A549 treated with GW870086 at 1 μM for 4 hours (cell line): Measurements from ENCODE around the gene PIP4K2A. TPM values are rescaled to one million over a fixed set of nuclear protein-coding genes. Genes with fewer than 3 reads are reported as not detected.

Source experiments
- total RNA-seq: library from RNA; stranded (reverse); fragments of 200-300 nt; extraction: Qiagen RNA extraction; gene quantifications from 5 replicates; pipeline ENCODE4 v1.2.3, GENCODE V29; 2022; ENCODE audit warnings: low read depth

Gene PIP4K2A
- 17.5 to 31.3 TPM (median 24.9 TPM) in 5 replicates for total RNA-seq

DNA sequence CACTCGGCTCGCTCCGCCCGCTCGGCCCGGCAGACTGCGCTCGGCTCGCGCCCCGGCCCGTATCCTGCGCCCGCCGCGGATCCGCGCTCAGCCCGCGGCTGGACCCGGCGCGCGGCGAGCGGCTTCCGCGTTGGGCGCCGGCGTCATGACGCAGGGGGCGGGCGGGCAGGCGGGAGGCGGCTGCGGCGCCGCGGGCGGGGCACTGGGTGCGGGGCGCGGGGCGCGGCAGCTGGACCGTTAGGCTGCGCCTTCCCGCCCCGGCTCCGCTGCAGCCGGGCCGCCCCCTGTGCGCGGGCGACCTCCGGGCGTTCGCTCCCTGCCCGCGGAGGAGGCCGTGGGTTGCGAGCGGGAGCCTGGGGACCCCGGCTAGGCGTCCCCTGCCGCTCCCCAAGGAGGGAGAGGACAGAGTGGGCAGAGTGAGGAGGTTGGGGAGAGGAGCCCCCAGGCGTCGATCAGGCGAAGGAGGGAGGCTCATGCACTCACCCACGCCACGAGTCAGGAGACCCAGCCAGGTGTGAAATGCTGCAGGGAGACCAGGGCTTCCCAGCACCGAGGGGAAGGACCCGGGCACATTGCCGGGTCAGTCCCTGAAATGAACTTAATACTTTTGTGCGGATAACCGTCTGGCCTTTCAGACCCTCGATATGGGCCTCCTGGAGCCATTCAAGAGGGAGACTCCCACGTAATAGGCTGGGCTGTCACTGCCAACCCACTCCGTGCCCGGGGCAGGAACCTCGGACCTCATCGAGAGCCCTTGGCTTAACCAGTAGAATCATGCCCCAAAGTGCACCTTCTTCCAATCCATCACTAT is at the start of gene PIP4K2A:
Gene PIP4K2A (minus strand): TSS at position 100 of the 811 bp plus-strand sequence. CDS start 252 bp downstream, outside the sequence.

Other genes starting within 250 kb of the PIP4K2A start
- gene ARMC3, start 213.5 kb upstream of the PIP4K2A start, total RNA-seq: 0.67 to 1.1 TPM (median 0.96 TPM) in 5 replicates